ENCODE results near the gene MCFD2. TPM values are rescaled to one million over a fixed set of nuclear protein-coding genes. Genes with fewer than 3 reads are reported as not detected.

MCFD2 gene
- 10 to 100 TPM; 30.1 to 30.2 TPM for total RNA-seq

GRCh38 chr2:46915281-46915810 is at the start of gene MCFD2:
Gene MCFD2, minus strand, starts transcription at chr2:46915806. Its CDS starts 6,635 bp downstream, at chr2:46909171.
- no peaks in the 10 kb centered on the region for H3K9me3 Mint-ChIP-seq
- peak; percentile 14 for DNase-seq
- no peaks in the 10 kb centered on the region for H3K27me3 Mint-ChIP-seq (ENCODE audit: low read depth)
- intact Hi-C loops (cut with micrococcal nuclease): loop anchor here (5.0 kb wide), 2 partner anchors 162 to 487 kb away; partner anchors contain the start of gene MSH2
- peak within 1 kb of the TSS; percentile 82 for H3K4me3 Mint-ChIP-seq
- H3K27ac Mint-ChIP-seq: peak within 1 kb of the TSS; percentile 68
- CTCF ChIA-PET: interaction anchor here (0.6 kb wide), 3 partner anchors 159 to 852 kb away, joined by 3 to 6 read pairs (median 3); no protein-coding TSS in a partner anchor
- H3K4me1 Mint-ChIP-seq (ENCODE audit: low read depth): peaks cover 48% of the 10 kb centered on the region
- H3K36me3 Mint-ChIP-seq (ENCODE audit: low read depth): peaks cover 16% of the 10 kb centered on the region

GRCh38 chr2:46964835-46965560 is 49.4 kb upstream of the MCFD2 start:
- DNase-seq: no peak
- CTCF ChIA-PET: no interaction called here
- H3K4me1 Mint-ChIP-seq (ENCODE audit: low read depth): peaks cover 15% of the 10 kb centered on the region
- H3K9me3 Mint-ChIP-seq: no peaks in the 10 kb centered on the region
- H3K27me3 Mint-ChIP-seq (ENCODE audit: low read depth): no peaks in the 10 kb centered on the region
- H3K4me3 Mint-ChIP-seq: no peak overlapping the region
- peaks cover 13% of the 10 kb centered on the region for H3K36me3 Mint-ChIP-seq (ENCODE audit: low read depth)
- no peak overlapping the region for H3K27ac Mint-ChIP-seq
- intact Hi-C loops (cut with micrococcal nuclease): no loop called here

GRCh38 chr2:46963941-46964673 is 48.5 kb upstream of the MCFD2 start:
- peaks cover 15% of the 10 kb centered on the region for H3K36me3 Mint-ChIP-seq (ENCODE audit: low read depth)
- H3K27ac Mint-ChIP-seq: no peak overlapping the region
- H3K9me3 Mint-ChIP-seq: no peaks in the 10 kb centered on the region
- DNase-seq: peak; percentile 37
- CTCF ChIA-PET: interaction anchor here (0.8 to 1.6 kb wide), 2 partner anchors 21 to 75 kb away, joined by 3 to 4 read pairs; no protein-coding TSS in a partner anchor
- no peak overlapping the region for H3K4me3 Mint-ChIP-seq
- H3K27me3 Mint-ChIP-seq (ENCODE audit: low read depth): no peaks in the 10 kb centered on the region
- peaks cover 15% of the 10 kb centered on the region for H3K4me1 Mint-ChIP-seq (ENCODE audit: low read depth)
- intact Hi-C loops (cut with micrococcal nuclease): no loop called here

- CTCF ChIA-PET: interaction anchor here (0.8 to 1.6 kb wide), 2 partner anchors 22 to 74 kb away, joined by 3 to 4 read pairs; no protein-coding TSS in a partner anchor
- Mint-ChIP-seq H3K4me3 (no peak overlapping the region), H3K36me3 (ENCODE audit: low read depth) (peaks cover 19% of the 10 kb centered on the region), H3K27ac (no peak overlapping the region), H3K9me3 (no peaks in the 10 kb centered on the region), H3K4me1 (ENCODE audit: low read depth) (peaks cover 15% of the 10 kb centered on the region), H3K27me3 (ENCODE audit: low read depth) (no peaks in the 10 kb centered on the region)
- DNase-seq: no peak
- intact Hi-C loops (cut with micrococcal nuclease): no loop called here
Observed at GRCh38 chr2:46963210-46963609, 47.6 kb upstream of the MCFD2 start.

GRCh38 chr2:46962751-46963150 is 47.1 kb upstream of the MCFD2 start:
- Mint-ChIP-seq H3K27ac (no peak overlapping the region), H3K36me3 (ENCODE audit: low read depth) (peaks cover 21% of the 10 kb centered on the region), H3K4me1 (ENCODE audit: low read depth) (peaks cover 15% of the 10 kb centered on the region), H3K27me3 (ENCODE audit: low read depth) (no peaks in the 10 kb centered on the region), H3K9me3 (no peaks in the 10 kb centered on the region), H3K4me3 (no peak overlapping the region)
- CTCF ChIA-PET: interaction anchor here (0.5 to 1.6 kb wide), 2 partner anchors 22 to 428 kb away, joined by 4 read pairs; no protein-coding TSS in a partner anchor
- intact Hi-C loops (cut with micrococcal nuclease): no loop called here
- no peak for DNase-seq

GRCh38 chr2:46960618-46961017 is 45.0 kb upstream of the MCFD2 start:
- Mint-ChIP-seq H3K9me3 (no peaks in the 10 kb centered on the region), H3K36me3 (ENCODE audit: low read depth) (peaks cover 26% of the 10 kb centered on the region), H3K27ac (no peak overlapping the region), H3K4me3 (no peak overlapping the region), H3K4me1 (ENCODE audit: low read depth) (peaks cover 13% of the 10 kb centered on the region), H3K27me3 (ENCODE audit: low read depth) (no peaks in the 10 kb centered on the region)
- intact Hi-C loops (cut with micrococcal nuclease): no loop called here
- no peak for DNase-seq
- CTCF ChIA-PET: interaction anchor here (0.7 kb wide), 1 partner anchor 316 kb away, joined by 3 read pairs; no protein-coding TSS in a partner anchor

GRCh38 chr2:46958431-46959017 is 42.9 kb upstream of the MCFD2 start:
- DNase-seq: no peak
- Mint-ChIP-seq H3K27me3 (ENCODE audit: low read depth) (no peaks in the 10 kb centered on the region), H3K9me3 (no peaks in the 10 kb centered on the region), H3K27ac (no peak overlapping the region), H3K4me3 (no peak overlapping the region), H3K4me1 (ENCODE audit: low read depth) (peaks cover 4% of the 10 kb centered on the region), H3K36me3 (ENCODE audit: low read depth) (peaks cover 34% of the 10 kb centered on the region)
- intact Hi-C loops (cut with micrococcal nuclease): no loop called here
- CTCF ChIA-PET: no interaction called here

- H3K27me3 Mint-ChIP-seq (ENCODE audit: low read depth): no peaks in the 10 kb centered on the region
- CTCF ChIA-PET: no interaction called here
Observed at GRCh38 chr2:46956981-46957531, 41.5 kb upstream of the MCFD2 start.

GRCh38 chr2:46955764-46956163 is 40.2 kb upstream of the MCFD2 start:
- H3K4me1 Mint-ChIP-seq (ENCODE audit: low read depth): peaks cover 5% of the 10 kb centered on the region
- H3K4me3 Mint-ChIP-seq: no peak overlapping the region
- no peaks in the 10 kb centered on the region for H3K27me3 Mint-ChIP-seq (ENCODE audit: low read depth)
- no peaks in the 10 kb centered on the region for H3K9me3 Mint-ChIP-seq
- H3K36me3 Mint-ChIP-seq (ENCODE audit: low read depth): peaks cover 37% of the 10 kb centered on the region
- DNase-seq: no peak
- H3K27ac Mint-ChIP-seq: no peak overlapping the region
- intact Hi-C loops (cut with micrococcal nuclease): no loop called here
- CTCF ChIA-PET: no interaction called here

More at GRCh38 chr2:46956981-46957531, 41.5 kb upstream of the MCFD2 start:
- DNase-seq: no peak
- H3K36me3 Mint-ChIP-seq (ENCODE audit: low read depth): peaks cover 29% of the 10 kb centered on the region
- H3K27ac Mint-ChIP-seq: no peak overlapping the region
- intact Hi-C loops (cut with micrococcal nuclease): no loop called here
- no peaks in the 10 kb centered on the region for H3K4me1 Mint-ChIP-seq (ENCODE audit: low read depth)
- no peaks in the 10 kb centered on the region for H3K9me3 Mint-ChIP-seq
- H3K4me3 Mint-ChIP-seq: no peak overlapping the region

GRCh38 chr2:46954951-46955571 is 39.5 kb upstream of the MCFD2 start:
- H3K36me3 Mint-ChIP-seq (ENCODE audit: low read depth): peaks cover 39% of the 10 kb centered on the region
- peaks cover 11% of the 10 kb centered on the region for H3K4me1 Mint-ChIP-seq (ENCODE audit: low read depth)
- no peak for DNase-seq
- no peaks in the 10 kb centered on the region for H3K27me3 Mint-ChIP-seq (ENCODE audit: low read depth)
- no peaks in the 10 kb centered on the region for H3K9me3 Mint-ChIP-seq
- intact Hi-C loops (cut with micrococcal nuclease): no loop called here
- H3K27ac Mint-ChIP-seq: no peak overlapping the region
- no peak overlapping the region for H3K4me3 Mint-ChIP-seq
- CTCF ChIA-PET: no interaction called here

- no peak for DNase-seq
- intact Hi-C loops (cut with micrococcal nuclease): no loop called here
- no peak overlapping the region for H3K27ac Mint-ChIP-seq
- H3K36me3 Mint-ChIP-seq (ENCODE audit: low read depth): peaks cover 35% of the 10 kb centered on the region
- no peaks in the 10 kb centered on the region for H3K9me3 Mint-ChIP-seq
- H3K4me3 Mint-ChIP-seq: no peak overlapping the region
- H3K4me1 Mint-ChIP-seq (ENCODE audit: low read depth): peaks cover 20% of the 10 kb centered on the region
- no peaks in the 10 kb centered on the region for H3K27me3 Mint-ChIP-seq (ENCODE audit: low read depth)
- CTCF ChIA-PET: interaction anchor here (1.2 kb wide), 1 partner anchor 16 kb away, joined by 3 read pairs; no protein-coding TSS in a partner anchor
Observed at GRCh38 chr2:46952171-46952570, 36.6 kb upstream of the MCFD2 start.

All from activated naive CD4-positive, alpha-beta T cell treated with anti-CD3 and anti-CD28 coated beads for 36 hours (primary cell).